ENCODE results near the gene TNPO3.

GRCh38 chr7:128918016-128918665, 136.8 kb downstream of the TNPO3 start:
- TF ChIP-seq CTCF (IDR thresholded peaks at IDR 0.05; ENCODE audit: low read depth, low read length), result no peak
- TF ChIP-seq POLR2A (IDR thresholded peaks at IDR 0.05; ENCODE audit: extremely low read depth, insufficient read length), result no peak
